HG03064 (cell line): ENCODE results near the gene TAB2.
"Not testable (repeated sequence)": the region's sequence is repeated elsewhere in the genome, so short reads cannot be mapped to it uniquely, and the experiment has no call there.

Experiments used
- ATAC-seq: cut with Tn5 transposase; IDR thresholded peaks from one replicate; pipeline ENCODE4 v1.9.1; 2021; ENCODE audit warnings: low read depth; ENCODE audit not compliant: unreplicated experiment

TAB2 gene

GRCh38 chr6:149453597-149454345 is 136.3 kb downstream of the TAB2 start:
- no peak for ATAC-seq

- no peak for ATAC-seq
Measured at GRCh38 chr6:149454346-149454848, 136.9 kb downstream of the TAB2 start.

- ATAC-seq = no peak
Measured at GRCh38 chr6:149455031-149455732, 137.7 kb downstream of the TAB2 start.

- no peak for ATAC-seq
Measured at GRCh38 chr6:149456311-149457021, 139.0 kb downstream of the TAB2 start.

GRCh38 chr6:149457316-149457884 is 139.9 kb downstream of the TAB2 start:
- ATAC-seq = no peak

- ATAC-seq = no peak
Measured at GRCh38 chr6:149458196-149458595, 140.7 kb downstream of the TAB2 start.

GRCh38 chr6:149458806-149459205 is 141.3 kb downstream of the TAB2 start:
- ATAC-seq = no peak

GRCh38 chr6:149459761-149460160 is 142.2 kb downstream of the TAB2 start:
- ATAC-seq = no peak

- not testable (repeated sequence) for ATAC-seq
Measured at GRCh38 chr6:149460249-149460648, 142.7 kb downstream of the TAB2 start.
